ENCODE data around the gene NFIA.

The NFIA gene

DNA sequence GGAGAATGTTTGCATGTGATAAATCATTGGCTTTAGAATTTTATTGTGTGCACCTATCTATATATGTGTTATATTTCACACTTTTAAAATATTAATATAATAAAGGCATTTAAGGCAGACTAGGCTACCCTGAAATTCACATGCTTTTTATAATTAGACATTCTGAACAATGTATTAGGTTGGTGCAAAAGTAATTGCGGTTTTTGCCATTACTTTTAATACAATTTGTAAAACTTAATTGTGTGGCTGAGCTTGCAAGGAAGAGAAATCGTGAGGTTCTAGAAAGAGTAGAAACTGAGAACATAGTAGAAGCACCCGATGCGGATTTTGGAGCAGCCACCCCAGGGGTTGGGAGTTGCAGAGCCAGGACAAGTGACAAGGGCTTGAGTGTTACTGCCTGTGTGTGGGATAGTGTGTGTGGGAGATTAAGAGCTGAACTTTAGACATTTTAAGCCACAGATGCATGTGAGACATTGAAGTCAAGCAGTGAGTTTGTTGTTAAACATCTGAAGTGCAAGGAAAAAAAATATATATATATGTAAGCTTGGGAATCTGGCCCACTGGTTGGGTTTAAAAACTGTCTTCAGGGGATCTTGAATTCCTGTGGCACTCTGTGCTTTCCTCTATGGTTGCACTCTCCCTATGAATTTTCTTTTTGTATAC is 398.0 kb downstream of the NFIA start:
- no peak for DNase-seq

- no peak for DNase-seq
Measured at GRCh38 chr1:61481315-61481715, 399.0 kb downstream of the NFIA start.

GRCh38 chr1:61482170-61482734 is 399.9 kb downstream of the NFIA start:
- DNase-seq, result no peak

GRCh38 chr1:61486783-61487536 is 404.6 kb downstream of the NFIA start:
- DNase-seq, result no peak

DNA sequence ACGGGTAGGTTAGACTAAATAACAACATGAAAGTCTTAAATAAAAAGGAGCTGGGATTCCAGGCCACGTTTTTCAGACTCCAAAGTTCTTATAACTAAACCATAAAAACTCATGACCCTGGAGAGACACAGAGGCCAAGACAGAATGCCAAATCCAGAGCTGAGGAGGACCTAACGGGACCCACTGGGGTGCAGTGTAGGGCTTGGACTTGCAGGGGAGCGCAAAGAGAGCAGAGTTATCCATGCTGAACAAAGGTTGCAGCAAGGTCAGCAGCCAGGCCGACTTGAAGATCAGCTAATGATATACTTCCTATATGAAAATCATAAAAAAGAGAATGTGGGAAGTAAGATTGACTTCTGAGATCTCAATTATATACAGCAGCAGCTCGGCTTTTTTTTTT is 405.4 kb downstream of the NFIA start:
- no peak for DNase-seq

DNA sequence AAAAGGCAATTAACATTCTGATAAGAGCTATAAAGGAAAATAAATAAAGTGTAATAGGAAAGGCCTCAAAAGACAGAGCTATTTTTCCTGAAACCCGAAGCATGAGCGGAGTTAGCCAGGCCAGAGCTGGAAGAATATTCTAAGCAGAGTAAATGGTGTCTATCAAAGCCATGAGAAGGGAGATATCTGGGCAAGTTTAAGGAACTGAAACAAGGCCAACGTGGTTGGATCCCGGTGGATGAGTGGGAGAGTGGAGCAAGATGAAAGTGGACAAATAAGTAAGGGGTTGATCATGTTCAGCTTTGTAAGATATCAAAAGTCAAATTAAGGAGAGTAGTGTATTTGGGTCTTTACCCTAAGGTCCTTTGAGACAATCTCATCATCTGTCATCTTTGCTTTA is 408.6 kb downstream of the NFIA start:
- DNase-seq, result no peak

DNA sequence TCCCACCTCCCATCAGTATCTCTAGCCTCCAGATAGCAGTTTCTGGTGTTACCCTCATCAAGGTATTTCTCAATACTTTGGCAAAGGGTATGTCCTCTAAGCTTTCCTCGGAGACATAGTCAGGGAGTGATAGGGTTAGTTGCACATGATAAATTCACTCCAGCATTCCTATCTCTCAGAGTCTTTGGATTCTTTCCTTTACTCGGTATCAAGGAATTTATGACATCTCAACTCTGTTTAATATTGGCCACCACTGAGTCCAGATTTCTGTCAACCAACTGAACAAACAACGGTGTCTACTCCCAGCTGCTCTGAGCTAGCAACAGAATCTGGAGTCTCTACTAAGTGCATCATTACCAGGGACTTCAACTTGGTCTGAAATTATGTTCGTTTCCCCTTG is 409.1 kb downstream of the NFIA start:
- DNase-seq, result no peak

- DNase-seq, result no peak
Measured at GRCh38 chr1:61494000-61494399, 411.6 kb downstream of the NFIA start.

DNA sequence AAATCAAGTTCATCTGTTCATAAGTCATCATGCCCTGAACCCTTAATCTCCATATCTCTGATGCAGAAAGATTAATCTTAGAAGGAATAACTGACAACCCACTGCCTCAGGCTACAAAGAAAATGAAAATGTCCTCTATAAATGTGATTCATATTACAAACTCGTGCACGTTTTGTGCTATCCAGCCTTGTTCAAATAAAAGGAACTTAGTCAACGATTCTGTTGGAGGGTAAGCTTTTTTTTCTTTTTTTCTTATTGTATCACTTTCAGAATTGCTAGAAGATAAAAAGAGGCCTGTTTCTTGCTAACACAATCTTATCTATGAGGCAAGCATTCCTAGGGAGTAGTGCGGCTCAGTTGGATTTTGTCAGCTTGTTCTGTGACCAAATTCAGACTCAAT is 414.1 kb downstream of the NFIA start:
- DNase-seq, result no peak

DNA sequence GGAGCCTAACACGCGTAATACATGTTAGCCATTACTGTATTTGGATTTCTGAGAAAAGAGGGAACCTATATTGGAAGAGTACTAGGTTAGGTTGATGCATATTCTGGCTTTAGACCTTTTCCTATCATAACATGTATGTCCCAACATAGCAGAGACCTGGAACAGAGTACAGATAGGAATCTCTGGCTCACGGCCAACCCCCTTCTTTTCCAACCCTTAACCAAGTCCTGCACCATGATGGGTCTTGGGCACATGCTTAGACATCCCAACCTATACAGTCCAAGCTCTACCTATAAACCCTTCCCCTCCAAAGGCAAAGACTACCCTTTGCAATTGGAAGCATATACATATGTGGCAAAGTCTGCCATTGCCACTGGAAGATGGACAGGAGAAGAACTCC is 414.7 kb downstream of the NFIA start:
- no peak for DNase-seq

DNA sequence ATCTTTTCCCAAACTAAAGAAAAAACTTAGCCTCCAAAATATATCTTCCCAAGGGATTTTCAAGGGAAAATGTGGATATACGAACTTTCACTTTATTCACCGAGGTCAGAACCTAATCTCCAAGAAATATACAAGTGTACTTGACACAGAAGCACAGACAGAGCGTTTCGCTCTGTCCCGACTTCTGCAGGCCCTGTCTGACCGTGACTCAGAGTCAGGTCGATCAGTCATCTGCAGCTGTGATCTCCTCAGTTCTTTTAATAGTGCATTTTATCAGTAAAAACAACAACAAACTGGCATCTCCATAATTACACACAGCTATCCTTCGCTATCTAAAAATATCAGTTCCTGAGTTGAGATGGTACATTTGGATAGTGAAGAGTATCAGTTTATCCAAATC is 416.0 kb downstream of the NFIA start:
- no peak for DNase-seq

DNA sequence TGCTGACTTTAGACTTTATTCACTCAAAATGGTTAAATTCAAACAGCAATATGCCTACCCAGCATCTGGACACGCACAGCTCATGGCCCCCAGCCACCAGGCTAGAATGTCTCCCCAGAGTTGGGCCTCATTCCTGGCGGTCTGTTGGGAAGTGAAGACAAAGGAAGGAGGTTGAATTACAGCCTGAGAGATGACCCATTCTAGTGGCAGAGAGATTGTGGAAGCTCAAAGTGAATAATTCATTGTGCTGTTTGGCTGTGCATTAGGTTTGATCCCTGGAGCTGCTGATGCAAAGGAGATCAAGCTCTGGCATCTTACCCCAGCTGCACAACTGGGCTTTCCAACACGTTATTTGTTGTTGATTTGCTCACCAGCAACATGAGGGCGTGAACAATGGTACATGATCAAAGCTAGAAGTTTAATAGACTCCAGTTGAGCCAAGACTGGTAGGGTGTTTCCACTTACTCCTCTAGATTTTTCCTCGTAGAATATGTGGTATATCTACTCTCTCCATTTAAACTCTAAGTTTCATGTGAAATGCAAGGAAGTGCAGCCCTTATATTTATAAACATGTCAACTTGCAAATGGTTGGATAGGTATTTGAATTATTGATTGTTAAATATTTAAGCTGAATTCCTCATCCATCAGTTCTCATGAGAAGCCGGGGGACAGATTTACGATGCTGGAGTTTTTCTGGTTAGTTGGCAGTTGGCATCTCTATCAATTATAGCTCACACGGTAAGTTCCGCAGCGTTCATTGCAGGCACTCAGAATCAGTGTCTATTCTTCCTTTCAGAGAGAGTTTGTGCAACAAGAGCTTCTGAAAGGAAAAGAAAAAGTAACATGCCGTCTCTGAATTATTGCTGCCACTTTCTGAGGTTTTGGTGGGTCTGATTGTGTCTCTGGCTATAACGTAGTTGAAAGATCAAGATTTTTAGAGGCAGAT is 419.9 kb downstream of the NFIA start:
- no peak for DNase-seq

DNA sequence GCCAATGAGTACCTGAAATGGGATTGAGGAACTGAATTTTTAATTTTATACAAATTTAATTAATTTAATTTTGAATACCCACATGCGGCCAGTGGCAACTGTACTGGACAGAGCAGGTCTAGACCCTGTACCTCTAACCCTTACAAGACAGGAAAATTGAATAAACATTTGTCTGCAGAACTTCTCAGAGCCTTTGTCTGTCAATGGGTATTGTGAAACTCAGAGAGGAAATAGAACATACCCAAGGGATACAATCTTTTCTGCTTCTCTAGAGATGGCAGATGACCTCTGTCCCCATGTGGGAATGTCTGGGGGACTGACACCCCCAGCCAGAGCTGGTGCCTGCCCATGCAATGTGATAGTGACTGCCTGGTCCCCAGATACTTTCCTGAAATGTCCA is 421.9 kb downstream of the NFIA start:
- DNase-seq, result no peak

DNA sequence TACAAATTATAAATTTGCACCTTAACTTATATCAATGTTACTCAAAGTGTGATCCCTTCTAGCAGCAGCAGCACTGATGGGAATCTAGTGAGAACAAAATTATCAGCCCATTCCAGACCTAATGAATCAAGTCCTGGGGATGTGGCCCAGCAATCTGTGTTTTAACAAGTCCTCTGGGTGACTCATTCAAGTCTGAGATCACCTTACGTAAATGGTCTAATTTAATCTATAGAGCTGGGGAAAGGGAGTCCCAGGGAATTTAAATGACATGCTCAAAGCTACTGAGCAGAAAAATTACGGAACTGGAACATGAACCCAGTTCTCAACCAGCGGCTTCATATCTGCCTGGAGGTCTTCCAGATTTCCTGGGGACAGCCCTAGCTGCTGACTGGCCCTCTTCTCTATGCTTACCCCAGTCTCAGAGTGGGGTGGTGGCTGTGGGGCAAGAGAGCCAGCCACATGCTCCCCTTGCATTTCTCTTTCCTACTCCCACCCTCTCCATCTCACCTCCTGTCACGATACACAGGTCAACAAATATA is 422.6 kb downstream of the NFIA start:
- DNase-seq, result no peak

- no peak for DNase-seq
Measured at GRCh38 chr1:61506236-61506635, 423.9 kb downstream of the NFIA start.

DNA sequence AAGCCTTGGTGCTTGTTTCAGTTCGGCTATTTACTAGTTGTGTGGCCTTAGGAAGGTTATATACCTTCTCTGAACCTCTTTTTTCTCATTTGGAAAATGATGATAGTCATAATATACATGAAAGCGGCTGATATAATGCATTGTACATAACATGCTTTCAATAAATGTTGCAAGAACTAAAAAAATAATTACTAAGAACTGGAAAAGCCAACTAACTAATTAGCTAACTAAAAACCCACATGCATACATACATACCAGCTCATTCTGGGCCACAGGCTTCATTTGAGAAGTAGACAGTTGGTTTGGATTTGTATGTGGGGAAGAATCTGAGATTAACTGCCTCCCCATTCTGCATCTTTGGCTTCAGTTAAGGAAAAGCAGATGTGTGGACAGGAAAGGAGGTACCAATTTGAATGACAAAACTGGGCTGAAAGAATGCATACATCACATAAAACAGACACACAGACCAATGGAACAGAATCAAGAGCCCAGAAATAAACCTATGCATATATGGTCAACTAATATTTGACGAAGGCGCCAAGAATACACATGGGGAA is 424.7 kb downstream of the NFIA start:
- DNase-seq, result no peak

Data from DMS79 (cell line).